Caco-2 (cell line): ENCODE results near the gene ZDBF2. TPM values are rescaled to one million over a fixed set of nuclear protein-coding genes. Genes with fewer than 3 reads are reported as not detected.

Experiments
- BruUV-seq: library from RNA; stranded (reverse); fragments of 400-500 nt; replicated peaks from 2 replicates; lab custom pipeline; 2021; lab: Mats Ljungman, UMichigan
- CTCF ChIA-PET: fragments of 300-600 bp; sonication (Branson Sonifier 250); formaldehyde crosslinking; loops from one replicate; lab custom pipeline; 2022; ENCODE audit warnings: antibody characterized with exemption; lab: Charles Lee
- POLR2A ChIA-PET: fragments of 300-600 bp; sonication (Branson Sonifier 250); formaldehyde crosslinking; loops from one replicate; lab custom pipeline; 2022; ENCODE audit warnings: antibody characterized with exemption; lab: Charles Lee
- DNase-seq, 2 experiments: peaks; one replicate each; pipeline versions ENCODE4 v3.0.0 to v3.0.0-alpha.2; 2020 to 2022
- H3K27me3 ChIP-seq: replicated peaks from 2 replicates; pipeline ENCODE4 v1.6.0; 2011; ENCODE audit warnings: low read length; ENCODE audit not compliant: control insufficient read depth, insufficient read depth
- H3K36me3 ChIP-seq: 2 replicates; pipeline ENCODE4 v1.5.1; 2011; ENCODE audit warnings: low read length; ENCODE audit not compliant: control insufficient read depth, insufficient read depth
- H3K4me1 ChIP-seq: fragments of 250-450 bp; sonication (Bioruptor Pico); 2 replicates; pipeline ENCODE4 v1.5.1; 2020; ENCODE audit warnings: mild to moderate bottlenecking
- H3K4me3 ChIP-seq: 2 replicates; pipeline ENCODE4 v1.5.1; 2011; ENCODE audit warnings: low read depth, mild to moderate bottlenecking, control low read depth, low read length
- H3K9me3 ChIP-seq: fragments of 250-450 bp; sonication (Bioruptor Pico); 2 replicates; pipeline ENCODE4 v1.5.1; 2020; ENCODE audit warnings: mild to moderate bottlenecking, moderate library complexity
- H3K27ac Mint-ChIP-seq: one replicate; pipeline ENCODE4 v1.8.0; 2022; ENCODE audit warnings: mixed read lengths; ENCODE audit not compliant: unreplicated experiment
- H3K27me3 Mint-ChIP-seq: one replicate; pipeline ENCODE4 v1.8.0; 2022; ENCODE audit warnings: mixed read lengths; ENCODE audit not compliant: insufficient read depth, unreplicated experiment
- H3K36me3 Mint-ChIP-seq: one replicate; pipeline ENCODE4 v1.8.0; 2022; ENCODE audit warnings: mild to moderate bottlenecking, mixed read lengths; ENCODE audit not compliant: insufficient read depth, unreplicated experiment
- H3K4me1 Mint-ChIP-seq: one replicate; pipeline ENCODE4 v1.8.0; 2022; ENCODE audit warnings: low read depth, mixed read lengths; ENCODE audit not compliant: unreplicated experiment
- H3K4me3 Mint-ChIP-seq: one replicate; pipeline ENCODE4 v1.8.0; 2022; ENCODE audit warnings: mild to moderate bottlenecking, moderate library complexity, mixed read lengths; ENCODE audit not compliant: unreplicated experiment
- H3K9me3 Mint-ChIP-seq: one replicate; pipeline ENCODE4 v1.8.0; 2022; ENCODE audit warnings: mixed read lengths; ENCODE audit not compliant: unreplicated experiment
- intact Hi-C: fragments of 100-400 bp; cut with micrococcal nuclease; formaldehyde crosslinking; loops from one replicate; pipeline ENCODE4 v1.10.0; 2022; ENCODE audit not compliant: unreplicated experiment
- total RNA-seq: library from RNA; stranded (reverse); gene quantifications from 2 replicates; pipeline ENCODE4 v1.2.3, GENCODE V29; 2022
- TF ChIP-seq, protein P1 (sequence below), 2 experiments: fragments of 200-600 bp in 1 of 2; IDR thresholded peaks; 1 replicate in 1 of 2; 2 replicates in 1 of 2; pipeline versions ENCODE4 v1.5.1 to v1.8.0; 2011 to 2022; ENCODE audit warnings: antibody characterized with exemption in 1 of 2, control low read depth in 1 of 2, inconsistent platforms in 1 of 2, low read depth in 1 of 2, low read length in 1 of 2, mild to moderate bottlenecking in 1 of 2, moderate library complexity in 1 of 2; ENCODE audit not compliant: insufficient read depth in 1 of 2, severe bottlenecking in 1 of 2, unreplicated experiment in 1 of 2

The ZDBF2 gene
- total RNA-seq, 1 experiment from 2014 or later, result 6.5 TPM

DNA sequence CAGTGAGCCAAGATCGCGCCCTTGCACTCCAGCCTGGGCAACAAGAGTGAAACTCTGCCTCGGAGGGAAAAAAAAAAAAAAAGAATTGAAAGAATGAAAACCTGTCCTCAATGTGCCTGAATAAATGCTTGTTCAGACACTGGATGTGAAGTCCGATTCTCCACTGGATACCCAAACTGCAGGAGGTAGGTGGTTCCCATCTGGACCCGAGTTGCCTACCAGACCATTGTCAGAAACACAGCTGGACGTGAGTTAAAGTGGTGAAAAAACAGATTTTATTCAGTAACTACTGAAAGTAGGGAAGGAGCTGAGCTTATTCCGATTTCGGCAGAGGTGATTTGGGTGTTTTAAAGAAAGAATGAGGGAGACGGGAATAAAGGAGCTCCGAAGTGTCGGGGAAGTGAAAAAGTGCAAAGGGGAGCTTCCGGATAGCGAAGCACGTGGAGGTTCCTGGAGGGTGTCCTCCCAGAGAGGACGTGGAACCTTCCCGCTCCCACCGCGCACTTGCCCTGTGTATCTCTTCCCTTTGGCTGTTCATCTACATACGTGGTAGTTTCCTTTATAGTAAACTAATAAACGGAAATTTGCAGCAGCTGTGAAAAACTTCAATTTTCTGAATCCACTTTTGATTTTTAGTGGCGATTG lies 10.4 kb upstream of the ZDBF2 start:
- no peaks in the 10 kb centered on the region for H3K36me3 Mint-ChIP-seq
- no peak overlapping the region for H3K27ac Mint-ChIP-seq

DNA sequence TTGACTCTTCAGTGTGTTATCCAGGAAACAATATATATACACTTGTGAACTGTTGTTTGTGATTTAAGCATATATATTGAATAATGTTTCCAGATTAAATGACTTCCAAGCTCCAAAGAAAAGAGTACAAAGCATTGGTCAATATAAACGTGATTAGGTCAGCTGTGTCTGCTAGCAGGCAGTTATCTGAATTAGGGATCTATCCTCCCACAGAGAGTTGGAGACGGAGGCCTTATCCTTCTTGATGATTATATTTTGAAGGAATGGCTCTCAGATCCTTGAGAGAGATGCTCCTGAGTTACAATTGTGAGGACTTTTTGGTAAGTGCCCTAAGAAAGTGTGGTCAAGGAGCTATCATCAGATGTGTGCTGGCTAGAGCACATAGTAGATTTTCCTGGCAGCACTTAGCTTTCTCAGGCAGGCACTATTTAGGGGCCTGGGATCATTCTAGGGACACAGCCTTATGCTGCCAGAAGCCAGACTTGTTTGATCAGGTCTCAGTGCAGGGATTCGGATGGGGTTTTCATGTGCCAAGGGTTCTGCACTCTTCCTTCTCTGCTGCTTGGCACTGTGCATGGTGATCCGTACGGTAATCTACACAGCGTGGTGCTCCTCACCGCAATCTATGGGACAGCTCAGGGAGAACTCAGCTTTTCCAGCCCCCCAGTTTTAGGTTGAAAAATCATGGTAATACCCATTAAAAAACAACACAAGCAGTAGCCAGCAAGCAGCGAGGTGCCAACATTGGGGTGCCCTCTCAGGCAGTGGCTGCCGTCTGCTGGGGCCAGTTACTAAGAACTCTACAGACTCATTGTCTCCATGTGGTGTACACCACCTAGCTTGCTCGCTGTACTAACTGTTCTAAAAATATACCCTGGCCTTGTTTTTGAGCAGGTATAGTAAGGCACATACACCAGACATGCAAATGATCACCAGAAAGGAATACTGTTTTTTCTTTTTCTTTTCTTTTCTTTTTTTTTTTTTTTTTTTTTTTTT lies 8.0 kb upstream of the ZDBF2 start:
- no peaks in the 10 kb centered on the region for H3K27me3 ChIP-seq
- peaks cover 30% of the 10 kb centered on the region for H3K27me3 Mint-ChIP-seq

More for the DNA sequence above, 10.4 kb upstream of the ZDBF2 start:
- H3K9me3 ChIP-seq, result no peaks in the 10 kb centered on the region
- no peaks in the 10 kb centered on the region for H3K9me3 Mint-ChIP-seq
- ChIA-PET CTCF (no interaction called here), POLR2A (interaction anchor here (0.6 kb wide), 1 partner anchor 1771 kb away, joined by 3 read pairs; no protein-coding TSS in a partner anchor)
- H3K27me3 ChIP-seq, result no peaks in the 10 kb centered on the region
- 0 out of 2 replicates have a peak, but pooled peaks cover 3% of the 10 kb centered on the region for H3K4me1 ChIP-seq
- H3K4me3 ChIP-seq, result no peak overlapping the region
- intact Hi-C loops, result no loop called here
- TF ChIP-seq, protein P1, sequence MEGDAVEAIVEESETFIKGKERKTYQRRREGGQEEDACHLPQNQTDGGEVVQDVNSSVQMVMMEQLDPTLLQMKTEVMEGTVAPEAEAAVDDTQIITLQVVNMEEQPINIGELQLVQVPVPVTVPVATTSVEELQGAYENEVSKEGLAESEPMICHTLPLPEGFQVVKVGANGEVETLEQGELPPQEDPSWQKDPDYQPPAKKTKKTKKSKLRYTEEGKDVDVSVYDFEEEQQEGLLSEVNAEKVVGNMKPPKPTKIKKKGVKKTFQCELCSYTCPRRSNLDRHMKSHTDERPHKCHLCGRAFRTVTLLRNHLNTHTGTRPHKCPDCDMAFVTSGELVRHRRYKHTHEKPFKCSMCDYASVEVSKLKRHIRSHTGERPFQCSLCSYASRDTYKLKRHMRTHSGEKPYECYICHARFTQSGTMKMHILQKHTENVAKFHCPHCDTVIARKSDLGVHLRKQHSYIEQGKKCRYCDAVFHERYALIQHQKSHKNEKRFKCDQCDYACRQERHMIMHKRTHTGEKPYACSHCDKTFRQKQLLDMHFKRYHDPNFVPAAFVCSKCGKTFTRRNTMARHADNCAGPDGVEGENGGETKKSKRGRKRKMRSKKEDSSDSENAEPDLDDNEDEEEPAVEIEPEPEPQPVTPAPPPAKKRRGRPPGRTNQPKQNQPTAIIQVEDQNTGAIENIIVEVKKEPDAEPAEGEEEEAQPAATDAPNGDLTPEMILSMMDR (IDR thresholded peaks at IDR 0.05; ENCODE audit: insufficient read depth in 1 of 2, low read depth in 1 of 2, low read length in 1 of 2, severe bottlenecking in 1 of 2, unreplicated experiment in 1 of 2), result no peak
- peaks cover 44% of the 10 kb centered on the region for H3K27me3 Mint-ChIP-seq
- DNase-seq, result no peak
- H3K4me3 Mint-ChIP-seq, result no peak overlapping the region
- BruUV-seq, result no TSS peak
- no peaks in the 10 kb centered on the region for H3K36me3 ChIP-seq
- H3K4me1 Mint-ChIP-seq, result no peaks in the 10 kb centered on the region

DNA sequence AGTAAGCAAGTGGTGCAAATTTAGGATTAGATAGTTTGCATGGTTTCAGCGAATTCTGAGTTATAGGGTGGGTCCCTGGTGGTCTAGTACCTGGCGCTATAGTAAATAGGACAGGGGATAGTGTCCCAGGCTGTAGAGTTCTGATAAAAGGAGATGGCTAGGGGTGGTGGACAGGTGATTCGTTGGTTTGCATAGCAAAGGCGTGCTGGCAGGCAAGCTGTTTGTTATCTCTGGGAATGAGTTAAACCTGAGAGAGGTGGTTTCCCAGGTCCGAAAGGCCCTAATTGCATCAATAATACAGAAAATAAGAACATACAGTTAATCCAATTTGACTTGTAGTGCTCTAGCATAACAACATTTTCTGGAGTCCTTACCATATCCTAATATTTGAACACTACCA lies 6.9 kb upstream of the ZDBF2 start:
- peaks cover 29% of the 10 kb centered on the region for H3K27me3 Mint-ChIP-seq

More for the DNA sequence above, 8.0 kb upstream of the ZDBF2 start:
- no peaks in the 10 kb centered on the region for H3K4me1 Mint-ChIP-seq
- H3K9me3 Mint-ChIP-seq, result no peaks in the 10 kb centered on the region
- Histone ChIP-seq H3K4me3 (no peak overlapping the region), H3K4me1 (no peaks in the 10 kb centered on the region), H3K9me3 (no peaks in the 10 kb centered on the region), H3K36me3 (no peaks in the 10 kb centered on the region)
- H3K27ac Mint-ChIP-seq, result no peak overlapping the region
- intact Hi-C loops, result no loop called here
- DNase-seq, result no peak
- TF ChIP-seq, protein P1 (IDR thresholded peaks at IDR 0.05; ENCODE audit: insufficient read depth in 1 of 2, low read depth in 1 of 2, low read length in 1 of 2, severe bottlenecking in 1 of 2, unreplicated experiment in 1 of 2), result no peak
- POLR2A ChIA-PET, result no interaction called here
- no TSS peak for BruUV-seq
- H3K36me3 Mint-ChIP-seq, result no peaks in the 10 kb centered on the region
- CTCF ChIA-PET, result no interaction called here
- H3K4me3 Mint-ChIP-seq, result no peak overlapping the region

More for the DNA sequence above, 6.9 kb upstream of the ZDBF2 start:
- H3K27me3 ChIP-seq, result no peaks in the 10 kb centered on the region
- H3K4me3 Mint-ChIP-seq, result no peak overlapping the region
- H3K27ac Mint-ChIP-seq, result no peak overlapping the region
- H3K4me3 ChIP-seq, result no peak overlapping the region
- no peak for DNase-seq
- no peaks in the 10 kb centered on the region for H3K36me3 ChIP-seq
- H3K36me3 Mint-ChIP-seq, result no peaks in the 10 kb centered on the region
- H3K4me1 Mint-ChIP-seq, result no peaks in the 10 kb centered on the region
- intact Hi-C loops, result no loop called here
- H3K9me3 Mint-ChIP-seq, result no peaks in the 10 kb centered on the region
- H3K4me1 ChIP-seq, result no peaks in the 10 kb centered on the region
- no peaks in the 10 kb centered on the region for H3K9me3 ChIP-seq
- POLR2A ChIA-PET, result no interaction called here
- CTCF ChIA-PET, result no interaction called here
- TF ChIP-seq, protein P1 (IDR thresholded peaks at IDR 0.05; ENCODE audit: insufficient read depth in 1 of 2, low read depth in 1 of 2, low read length in 1 of 2, severe bottlenecking in 1 of 2, unreplicated experiment in 1 of 2), result no peak
- no TSS peak for BruUV-seq
